ENCODE measurements around the gene EFNA3. TPM values are rescaled to one million over a fixed set of nuclear protein-coding genes. Genes with fewer than 3 reads are reported as not detected.

EFNA3 gene
- polyA plus RNA-seq, 1 donor (not counting 4 experiments of a cell fraction or from before 2014, with no cell fraction given), result 4.4 TPM

DNA sequence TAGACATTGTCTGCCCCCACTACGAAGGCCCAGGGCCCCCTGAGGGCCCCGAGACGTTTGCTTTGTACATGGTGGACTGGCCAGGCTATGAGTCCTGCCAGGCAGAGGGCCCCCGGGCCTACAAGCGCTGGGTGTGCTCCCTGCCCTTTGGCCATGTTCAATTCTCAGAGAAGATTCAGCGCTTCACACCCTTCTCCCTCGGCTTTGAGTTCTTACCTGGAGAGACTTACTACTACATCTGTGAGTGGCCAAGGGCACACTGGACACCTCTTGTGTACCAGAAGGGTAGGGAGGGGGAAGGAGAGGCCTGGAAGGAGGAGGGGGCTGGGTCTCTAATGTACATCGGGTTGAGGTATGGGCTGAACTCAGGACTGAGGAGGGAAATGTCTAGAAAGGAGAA is 11.9 kb upstream of the EFNA3 start:
- no peak for TF ChIP-seq EZH2 (IDR thresholded peaks at IDR 0.05; ENCODE audit: low read length)
- TF ChIP-seq, protein P1, sequence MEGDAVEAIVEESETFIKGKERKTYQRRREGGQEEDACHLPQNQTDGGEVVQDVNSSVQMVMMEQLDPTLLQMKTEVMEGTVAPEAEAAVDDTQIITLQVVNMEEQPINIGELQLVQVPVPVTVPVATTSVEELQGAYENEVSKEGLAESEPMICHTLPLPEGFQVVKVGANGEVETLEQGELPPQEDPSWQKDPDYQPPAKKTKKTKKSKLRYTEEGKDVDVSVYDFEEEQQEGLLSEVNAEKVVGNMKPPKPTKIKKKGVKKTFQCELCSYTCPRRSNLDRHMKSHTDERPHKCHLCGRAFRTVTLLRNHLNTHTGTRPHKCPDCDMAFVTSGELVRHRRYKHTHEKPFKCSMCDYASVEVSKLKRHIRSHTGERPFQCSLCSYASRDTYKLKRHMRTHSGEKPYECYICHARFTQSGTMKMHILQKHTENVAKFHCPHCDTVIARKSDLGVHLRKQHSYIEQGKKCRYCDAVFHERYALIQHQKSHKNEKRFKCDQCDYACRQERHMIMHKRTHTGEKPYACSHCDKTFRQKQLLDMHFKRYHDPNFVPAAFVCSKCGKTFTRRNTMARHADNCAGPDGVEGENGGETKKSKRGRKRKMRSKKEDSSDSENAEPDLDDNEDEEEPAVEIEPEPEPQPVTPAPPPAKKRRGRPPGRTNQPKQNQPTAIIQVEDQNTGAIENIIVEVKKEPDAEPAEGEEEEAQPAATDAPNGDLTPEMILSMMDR (optimal IDR thresholded peaks at IDR 0.05 in 1 of 3, IDR thresholded peaks at IDR 0.05 in 1 of 3, conservative IDR thresholded peaks at IDR 0.05 in 1 of 3; ENCODE audit: extremely low read depth in 1 of 3, insufficient read depth in 2 of 3, low read length in 3 of 3), result no peak
- Histone ChIP-seq H4K20me1 (ENCODE audit: control insufficient read depth, extremely low read depth, insufficient read depth, low read length) (peaks cover 2% of the 10 kb centered on the region), H3K9ac (ENCODE audit: control insufficient read depth, extremely low read depth, insufficient read depth, low read length) (no peak overlapping the region), H3K27ac (ENCODE audit: control insufficient read depth, insufficient read depth, low read length) (no peak overlapping the region), H3K79me2 (ENCODE audit: control insufficient read depth, insufficient read depth, low read length) (no peaks in the 10 kb centered on the region), H3K4me1 (ENCODE audit: control insufficient read depth, extremely low read depth, insufficient read depth, low read length) (peaks cover 29% of the 10 kb centered on the region), H3K9me3 (ENCODE audit: control insufficient read depth, low read depth, low read length) (no peaks in the 10 kb centered on the region), H3K4me2 (ENCODE audit: control insufficient read depth, extremely low read depth, insufficient read depth, low read depth, low read length) (no peak overlapping the region), H3K36me3 (ENCODE audit: control insufficient read depth in 2 of 2, extremely low read depth in 1 of 2, insufficient read depth in 2 of 2, low read length in 2 of 2) (peaks cover 6 to 22% of the 10 kb centered on the region in 2 experiments), H2AFZ (ENCODE audit: control insufficient read depth, low read length) (no peak overlapping the region), H3K4me3 (ENCODE audit: control insufficient read depth in 2 of 3, extremely low read depth in 1 of 3, insufficient read depth in 2 of 3, low read depth in 1 of 3, low read length in 3 of 3) (no peak overlapping the region), H3K9me1 (ENCODE audit: control insufficient read depth, extremely low read depth, insufficient read depth, low read length) (no peaks in the 10 kb centered on the region), H3K27me3 (ENCODE audit: control insufficient read depth, extremely low read depth, insufficient read depth, low read length) (no peaks in the 10 kb centered on the region)
- no peak for DNase-seq (ENCODE audit: low read depth, low spot score)
- dilution Hi-C loops (cut with MboI; ENCODE audit: extremely low pct_ligation_motif_present, low sequenced_read_pairs), result no loop called here
- no peak for FAIRE-seq

- TF ChIP-seq EZH2 (IDR thresholded peaks at IDR 0.05; ENCODE audit: low read length), result no peak
- TF ChIP-seq, protein P1 (optimal IDR thresholded peaks at IDR 0.05 in 1 of 3, IDR thresholded peaks at IDR 0.05 in 1 of 3, conservative IDR thresholded peaks at IDR 0.05 in 1 of 3; ENCODE audit: extremely low read depth in 1 of 3, insufficient read depth in 2 of 3, low read length in 3 of 3), result no peak
- no peaks in the 10 kb centered on the region for H3K27me3 ChIP-seq (ENCODE audit: control insufficient read depth, extremely low read depth, insufficient read depth, low read length)
- DNase-seq (ENCODE audit: low read depth, low spot score) (no peak), FAIRE-seq (no peak)
- H3K27ac ChIP-seq (ENCODE audit: control insufficient read depth, insufficient read depth, low read length), result no peak overlapping the region
- peaks cover 24% of the 10 kb centered on the region for H3K4me1 ChIP-seq (ENCODE audit: control insufficient read depth, extremely low read depth, insufficient read depth, low read length)
- no peak overlapping the region for H3K9ac ChIP-seq (ENCODE audit: control insufficient read depth, extremely low read depth, insufficient read depth, low read length)
- H3K4me2 ChIP-seq (ENCODE audit: control insufficient read depth, extremely low read depth, insufficient read depth, low read depth, low read length), result no peak overlapping the region
- H3K9me3 ChIP-seq (ENCODE audit: control insufficient read depth, low read depth, low read length), result no peaks in the 10 kb centered on the region
- H2AFZ ChIP-seq (ENCODE audit: control insufficient read depth, low read length), result no peak overlapping the region
- H3K9me1 ChIP-seq (ENCODE audit: control insufficient read depth, extremely low read depth, insufficient read depth, low read length), result no peaks in the 10 kb centered on the region
- dilution Hi-C loops (cut with MboI; ENCODE audit: extremely low pct_ligation_motif_present, low sequenced_read_pairs), result no loop called here
- H3K4me3 ChIP-seq (ENCODE audit: control insufficient read depth in 2 of 3, extremely low read depth in 1 of 3, insufficient read depth in 2 of 3, low read depth in 1 of 3, low read length in 3 of 3), result no peak overlapping the region
- H3K36me3 ChIP-seq (ENCODE audit: control insufficient read depth in 2 of 2, extremely low read depth in 1 of 2, insufficient read depth in 2 of 2, low read length in 2 of 2), result peaks cover 0 to 18% of the 10 kb centered on the region in 2 experiments
- no peaks in the 10 kb centered on the region for H3K79me2 ChIP-seq (ENCODE audit: control insufficient read depth, insufficient read depth, low read length)
- H4K20me1 ChIP-seq (ENCODE audit: control insufficient read depth, extremely low read depth, insufficient read depth, low read length), result no peaks in the 10 kb centered on the region
These were observed 10.0 kb upstream of the EFNA3 start for GRCh38 chr1:155068599-155068998.

All from keratinocyte (primary cell).